NAMALWA (cell line): ENCODE data around the gene GPANK1.

Experiments used
- DNase-seq: peaks from one replicate; pipeline ENCODE4 v3.0.0-alpha.2; 2015; ENCODE audit warnings: low spot score

The GPANK1 gene

DNA sequence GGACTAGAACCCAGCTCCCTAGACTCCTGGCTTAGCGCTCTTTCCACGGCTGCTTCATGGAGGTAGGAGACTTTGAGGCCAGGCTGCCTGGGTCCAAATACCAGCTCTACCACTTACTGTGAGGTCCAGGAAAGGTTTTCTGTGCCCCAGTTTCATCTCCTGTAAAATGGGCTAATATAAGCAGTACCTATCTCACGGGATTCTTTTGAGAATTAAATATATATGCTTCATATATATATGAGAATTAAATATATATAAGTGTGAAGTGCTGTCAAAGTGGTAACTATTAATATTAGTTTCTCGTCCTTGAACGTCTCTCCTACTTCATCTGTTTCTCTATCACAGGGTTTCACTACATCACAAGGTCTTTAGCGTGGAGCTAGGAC, 26.3 kb upstream of the GPANK1 start:
- DNase-seq = no peak

DNA sequence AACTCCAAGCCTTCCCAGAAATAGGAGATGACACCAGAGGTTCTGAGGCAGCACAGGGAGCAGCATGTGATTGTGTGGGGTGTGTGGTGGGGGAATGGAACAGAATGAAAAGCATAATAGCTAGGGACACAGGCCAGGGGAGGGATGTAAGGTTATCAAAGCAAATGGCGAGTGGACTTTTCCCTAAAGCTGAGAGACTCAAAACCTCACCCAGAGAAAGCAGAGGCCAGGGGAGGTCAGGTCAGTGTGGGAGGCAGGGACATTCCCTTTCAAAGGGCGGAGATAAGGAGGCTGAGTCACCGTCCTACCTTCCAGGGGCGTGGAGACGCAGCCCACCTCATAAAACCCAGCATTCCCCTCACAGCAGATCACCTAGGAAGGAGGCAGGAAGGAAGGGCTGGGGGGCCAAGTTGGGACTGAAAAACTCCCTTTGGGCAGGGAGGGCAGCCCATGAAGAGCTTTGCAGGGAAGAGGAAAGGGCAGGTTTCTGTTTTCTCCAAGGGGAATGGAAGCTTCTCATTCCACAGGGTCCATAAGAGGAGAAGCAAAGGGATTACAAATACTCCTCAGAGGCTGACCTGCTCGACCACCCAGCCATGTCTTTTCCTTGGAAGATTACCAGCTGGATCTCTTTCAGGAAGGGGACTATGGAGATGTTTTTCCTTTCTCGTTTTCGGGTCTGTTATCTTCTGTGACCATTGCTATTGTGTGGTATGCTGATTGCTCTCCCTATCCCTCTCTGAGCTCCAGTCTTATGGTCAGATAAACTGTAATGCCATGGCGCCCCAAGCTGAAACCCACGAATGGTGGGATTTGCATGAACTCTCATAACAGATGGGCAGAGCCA, 25.7 kb upstream of the GPANK1 start:
- no peak for DNase-seq

DNA sequence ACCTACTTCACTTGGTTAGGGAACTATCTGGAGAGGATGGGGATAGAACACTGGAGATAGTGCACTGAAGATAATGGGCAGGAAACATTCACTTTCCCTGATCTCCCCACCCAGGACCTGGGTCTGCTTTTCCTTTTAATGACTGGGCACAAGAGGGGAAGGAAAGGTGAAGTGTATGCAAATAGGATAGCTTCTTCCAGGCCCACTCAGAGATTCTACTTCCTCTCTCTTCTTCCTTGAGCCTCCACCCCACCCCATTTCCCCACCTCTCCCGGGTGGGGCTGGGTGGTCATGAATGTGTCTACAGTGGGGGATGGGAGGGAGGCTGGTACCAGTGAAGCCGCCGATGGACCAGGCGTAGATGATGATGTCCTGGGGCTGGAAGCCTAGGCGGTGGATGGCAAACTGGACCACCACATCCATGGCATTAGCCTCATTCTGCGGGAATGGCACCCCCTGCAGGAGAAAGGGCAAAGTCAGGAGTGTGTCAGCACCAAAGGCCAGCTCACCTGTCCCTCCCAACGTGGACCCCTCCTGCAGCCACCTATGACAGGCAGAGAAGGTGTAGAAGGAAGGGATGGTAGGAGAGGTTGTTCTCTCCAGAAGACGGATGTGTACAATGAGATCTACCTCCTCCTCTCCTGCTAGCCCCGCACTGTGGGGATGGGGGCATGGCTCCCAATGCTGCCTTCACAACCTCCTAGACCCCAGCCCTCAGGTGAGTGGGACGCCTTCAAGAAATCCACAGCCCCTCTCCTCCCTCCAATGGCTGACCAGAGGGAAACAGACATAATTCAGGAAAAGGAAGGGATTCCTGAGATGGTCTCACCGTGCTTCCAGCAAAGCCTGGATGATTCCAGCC, 24.7 kb upstream of the GPANK1 start:
- DNase-seq = no peak

DNA sequence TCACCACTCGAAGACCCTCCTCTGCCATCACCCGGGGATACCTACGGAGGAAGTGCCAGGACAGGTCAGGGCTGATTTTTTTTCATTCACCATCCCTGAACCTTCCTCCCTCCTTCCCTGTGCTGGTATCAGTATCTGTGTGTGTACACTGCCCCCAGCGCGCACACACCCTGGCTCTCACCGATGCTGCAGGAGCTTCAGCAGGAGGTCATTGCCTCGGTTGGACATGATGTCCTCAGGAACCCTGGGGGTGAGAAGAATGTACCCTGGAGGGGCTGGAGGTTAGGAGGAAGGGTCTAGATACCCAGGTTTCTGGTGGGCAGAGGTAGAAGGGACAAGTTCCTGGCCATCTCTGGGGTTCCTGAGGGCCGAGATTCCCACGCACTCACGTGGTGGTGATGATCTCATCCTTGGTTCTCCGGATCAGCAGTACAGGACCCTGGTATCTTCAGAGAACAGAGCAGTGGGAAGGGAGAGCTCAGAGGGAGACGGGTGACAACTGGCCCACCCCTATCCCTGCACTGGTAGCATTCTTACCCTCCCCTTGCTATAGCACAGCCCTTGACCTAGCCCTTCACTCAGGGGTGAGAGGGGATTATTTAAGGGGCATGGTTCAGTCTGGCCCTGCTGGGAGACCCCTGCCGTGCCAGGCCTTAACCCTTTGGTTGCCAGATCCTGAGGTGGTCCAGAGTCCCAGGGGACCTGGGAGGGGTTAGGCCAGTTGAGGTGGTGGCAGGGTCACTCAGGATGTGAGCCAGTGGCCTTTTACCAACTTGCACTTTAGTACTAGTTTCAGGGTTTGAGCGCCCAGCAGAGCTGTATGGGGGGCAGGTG, 23.3 kb upstream of the GPANK1 start:
- no peak for DNase-seq

DNA sequence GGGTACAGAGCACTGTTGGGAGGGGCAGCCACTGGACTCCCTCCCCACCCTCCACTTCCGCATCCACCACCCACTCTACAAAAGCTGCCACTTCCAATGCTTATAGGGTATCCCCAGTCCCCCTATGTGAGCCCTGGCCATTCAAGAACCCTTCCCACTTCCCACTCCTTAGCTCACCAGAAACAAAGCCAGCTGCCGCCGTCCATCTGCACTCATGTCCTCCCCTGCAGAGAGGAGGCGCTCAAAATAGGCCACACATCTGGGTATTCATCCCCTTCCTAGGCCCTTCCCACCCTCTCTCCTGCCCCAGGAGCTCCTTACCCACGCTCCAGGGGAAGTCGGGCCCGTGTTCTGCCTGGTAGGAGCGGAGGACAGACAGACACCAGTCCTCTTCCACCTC, 22.5 kb upstream of the GPANK1 start:
- no peak for DNase-seq

DNA sequence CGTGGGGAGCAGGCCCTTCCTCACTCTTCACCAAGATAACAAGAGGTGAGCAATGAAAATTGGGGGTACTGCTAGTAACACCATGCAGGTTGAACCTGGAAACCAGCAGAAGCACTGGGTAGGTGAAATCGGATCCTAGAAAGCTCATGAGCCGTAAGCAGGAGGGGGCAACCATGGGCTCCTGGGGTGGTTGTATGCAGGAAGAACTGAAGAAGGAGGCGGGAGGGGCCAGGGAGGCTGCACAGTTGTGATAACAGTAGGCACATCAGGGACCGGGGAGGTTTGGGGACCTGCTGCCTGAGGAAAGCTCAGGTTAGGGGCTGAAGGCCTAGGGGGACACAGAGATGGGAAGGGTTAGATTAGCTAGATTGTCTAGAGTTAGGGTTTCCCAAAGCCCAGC, 21.7 kb upstream of the GPANK1 start:
- DNase-seq = no peak

DNA sequence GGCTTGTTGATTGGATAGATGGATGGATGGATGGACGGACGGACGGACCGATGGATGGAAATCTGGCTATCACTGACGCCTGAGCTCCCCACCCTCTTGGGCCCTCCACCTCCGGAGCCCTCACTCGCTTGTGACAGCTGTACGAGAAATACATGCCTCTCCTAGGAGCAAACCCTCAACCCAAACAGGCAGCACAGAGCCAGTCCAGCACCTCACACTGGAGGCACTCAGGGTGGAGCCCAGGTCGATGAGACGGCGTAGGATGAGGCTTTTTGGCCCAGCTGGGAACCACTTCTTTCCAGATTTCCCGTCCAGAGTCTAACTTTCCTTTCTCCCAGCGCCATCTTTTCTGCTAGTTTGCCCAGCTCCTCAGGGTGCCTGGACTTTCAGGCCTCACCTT, 18.8 kb upstream of the GPANK1 start:
- no peak for DNase-seq

DNA sequence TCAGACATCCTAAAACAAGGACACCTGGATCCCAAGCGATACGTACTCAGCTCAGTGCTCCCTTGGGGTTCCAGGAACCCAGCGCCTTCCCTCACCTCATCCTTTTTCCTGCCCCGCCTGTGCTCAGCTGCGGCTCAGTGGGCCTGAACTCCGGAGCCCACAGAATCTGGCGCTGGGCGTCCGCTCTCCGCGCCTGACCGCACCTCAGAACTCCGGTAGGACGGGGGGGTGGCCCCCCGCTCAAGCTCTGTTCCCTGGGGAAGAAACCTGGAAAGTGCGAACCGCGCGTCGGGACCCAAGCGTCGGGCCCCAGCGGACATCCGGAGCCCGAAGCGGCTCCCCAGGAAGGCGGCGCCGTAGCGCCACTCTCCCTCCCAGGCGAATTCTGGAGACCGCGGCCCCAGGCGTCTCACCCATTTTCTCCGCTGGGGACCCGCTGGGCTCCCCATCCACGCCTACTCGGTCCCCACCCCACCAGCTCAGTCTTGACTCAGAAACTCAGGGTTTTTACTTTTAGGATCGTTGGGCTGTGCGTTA, 16.4 kb upstream of the GPANK1 start:
- DNase-seq = no peak

DNA sequence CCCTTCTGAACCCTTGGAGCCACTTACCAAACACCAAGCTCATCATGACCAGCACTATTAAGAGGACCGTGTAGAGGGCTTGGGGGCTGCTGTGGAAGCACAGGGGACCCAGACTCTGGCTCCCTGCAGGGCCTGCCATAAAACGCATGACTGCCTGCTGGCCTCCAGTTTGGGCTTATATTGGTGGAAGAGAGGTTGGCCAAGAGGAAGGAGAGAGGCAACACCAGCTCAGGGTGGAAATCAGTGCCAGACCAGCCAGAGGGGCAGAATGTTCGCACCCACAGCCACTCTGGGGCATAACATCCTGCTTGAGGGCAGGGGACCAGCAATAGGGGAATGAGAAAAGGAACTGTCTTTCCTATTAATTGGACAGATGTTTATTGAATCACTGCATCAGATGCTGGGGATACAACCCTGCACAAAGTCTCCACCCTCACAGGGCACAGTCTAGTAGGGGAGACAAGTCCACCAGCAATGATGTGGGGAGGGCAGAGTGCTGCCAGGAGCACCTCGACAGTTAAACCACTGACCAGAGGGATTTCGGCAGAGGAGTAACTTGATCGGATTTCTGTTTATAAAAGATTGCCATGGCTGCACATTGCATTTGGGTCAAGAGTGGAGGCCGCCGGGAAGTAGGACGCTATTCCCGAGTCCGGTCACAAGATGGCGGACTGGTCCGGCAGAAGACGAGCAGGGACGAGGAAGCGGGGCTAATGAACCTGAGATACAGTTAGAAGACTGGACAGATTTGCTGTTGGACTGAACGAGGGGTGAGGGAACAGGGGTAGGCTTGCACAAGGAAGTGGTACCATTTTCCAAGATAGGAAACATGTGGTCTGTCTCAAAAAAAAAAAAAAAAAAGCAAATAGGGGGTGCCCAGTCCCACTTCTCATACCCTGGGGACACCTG, 15.7 kb upstream of the GPANK1 start, which contains the start of gene LY6G5C:
Gene LY6G5C, minus strand, starts transcription at position 842 of the 909 bp plus-strand sequence. Its CDS starts 694 bp downstream, at position 148.
- DNase-seq = peak; percentile 58

DNA sequence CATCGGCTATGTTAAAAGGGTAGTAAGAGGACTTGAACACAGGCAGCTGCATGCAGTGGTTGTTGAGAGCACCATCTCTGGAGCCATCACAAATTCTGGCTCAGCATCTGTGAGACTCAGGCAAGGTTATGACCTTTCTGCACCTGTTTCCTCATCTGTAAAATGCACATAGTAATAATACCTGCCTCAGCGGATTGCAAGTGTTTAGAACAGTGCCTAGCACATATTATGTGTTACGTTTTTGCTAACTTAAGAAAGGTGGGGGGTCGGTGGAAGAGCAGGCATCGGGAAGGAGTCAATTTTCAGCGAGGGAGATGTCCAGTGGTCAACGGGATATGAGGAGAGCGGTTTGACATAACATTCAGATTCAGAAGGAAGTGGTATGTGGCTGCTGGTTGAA, 13.2 kb upstream of the GPANK1 start:
- no peak for DNase-seq

DNA sequence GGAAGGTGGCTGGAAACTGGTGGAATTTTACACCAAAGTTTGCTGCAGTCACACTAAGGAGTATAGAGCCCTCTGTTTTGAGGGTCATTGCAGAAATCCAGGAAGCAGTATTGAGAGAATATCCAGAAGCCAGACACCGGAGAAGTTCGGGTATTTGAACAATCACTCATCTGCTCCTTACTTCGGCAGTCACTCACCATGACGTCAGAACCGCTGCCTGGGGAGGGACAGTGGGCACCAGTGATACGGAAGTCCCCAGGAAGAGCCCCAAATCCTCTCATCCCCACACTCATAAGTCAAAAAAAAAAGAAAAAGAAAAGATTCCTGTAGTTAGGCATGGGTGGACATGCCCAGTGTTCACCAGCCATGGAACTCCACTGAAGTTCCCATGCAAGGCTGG, 12.1 kb upstream of the GPANK1 start:
- no peak for DNase-seq

DNA sequence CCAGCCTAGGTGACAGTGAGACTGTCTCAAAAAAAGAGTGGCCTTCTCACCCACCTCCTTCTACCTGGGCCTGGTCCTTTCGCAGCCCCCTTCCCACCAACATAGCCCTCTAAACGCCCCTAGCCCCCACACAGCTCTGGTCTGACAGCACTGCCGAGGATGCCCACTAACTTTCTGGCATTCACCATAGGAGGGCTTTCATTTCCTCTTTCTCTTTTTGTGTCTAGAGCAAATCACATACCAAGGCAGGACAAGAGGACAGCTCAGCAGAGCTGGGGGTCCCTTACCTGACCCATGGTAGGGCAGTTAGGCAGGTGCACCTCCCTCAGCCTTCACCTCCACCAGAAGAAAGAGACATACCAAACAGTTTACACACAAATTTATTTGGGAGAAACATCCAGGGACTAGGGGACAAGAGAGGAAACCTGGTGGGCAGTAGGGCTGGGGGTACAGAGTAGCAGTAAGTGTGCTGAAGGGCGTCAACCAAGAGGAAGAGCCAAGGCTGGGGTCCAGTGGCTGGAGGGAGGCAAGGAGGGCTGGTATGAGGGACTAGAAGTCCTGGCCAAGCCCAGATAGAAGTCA, 11.6 kb upstream of the GPANK1 start:
- DNase-seq = peak; percentile 29

DNA sequence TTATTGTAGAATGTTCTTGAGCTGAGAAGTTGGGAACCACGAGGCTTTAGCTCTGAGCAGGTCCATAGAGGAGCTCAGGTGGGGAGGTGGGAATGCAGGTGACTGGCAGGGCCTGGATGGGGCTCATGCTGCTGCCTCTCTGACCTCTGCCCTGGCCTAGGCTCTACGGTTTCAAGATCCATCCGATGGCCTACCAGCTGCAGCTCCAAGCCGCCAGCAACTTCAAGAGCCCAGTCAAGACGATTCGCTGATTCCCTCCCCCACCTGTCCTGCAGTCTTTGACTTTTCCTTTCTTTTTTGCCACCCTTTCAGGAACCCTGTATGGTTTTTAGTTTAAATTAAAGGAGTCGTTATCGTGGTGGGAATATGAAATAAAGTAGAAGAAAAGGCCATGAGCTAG, 4.9 kb upstream of the GPANK1 start, which contains the start of gene LY6G5B:
Gene LY6G5B, plus strand, starts transcription at position 301 of the 400 bp plus-strand sequence. CDS start 975 bp downstream, outside the sequence.
- DNase-seq = no peak

DNA sequence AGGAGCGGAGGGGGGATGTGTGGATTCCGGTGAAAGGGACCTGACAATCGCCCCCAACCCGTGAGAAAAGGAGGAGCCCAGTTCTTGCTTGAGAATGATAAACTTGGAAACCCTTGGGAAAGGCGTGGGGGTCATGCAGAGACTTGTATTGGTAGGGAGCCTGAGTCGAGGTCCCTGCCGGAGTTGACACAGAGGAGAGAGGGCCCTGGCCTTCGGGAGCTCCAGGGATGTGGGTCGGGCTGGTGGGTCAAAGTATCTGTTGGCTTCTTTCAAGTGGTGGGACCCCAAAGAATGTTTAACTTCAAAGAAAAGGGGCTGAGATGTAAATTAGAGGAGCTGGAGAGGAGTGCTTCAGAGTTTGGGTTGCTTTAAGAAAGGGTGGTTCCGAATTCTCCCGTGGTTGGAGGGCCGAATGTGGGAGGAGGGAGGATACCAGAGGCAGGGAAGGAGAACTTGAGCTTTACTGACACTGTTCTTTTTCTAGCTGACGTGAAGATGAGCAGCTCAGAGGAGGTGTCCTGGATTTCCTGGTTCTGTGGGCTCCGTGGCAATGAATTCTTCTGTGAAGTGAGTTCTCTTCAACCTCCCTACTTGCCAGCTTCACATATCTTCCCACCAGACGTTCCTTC, 1.7 kb upstream of the GPANK1 start:
- no peak for DNase-seq

DNA sequence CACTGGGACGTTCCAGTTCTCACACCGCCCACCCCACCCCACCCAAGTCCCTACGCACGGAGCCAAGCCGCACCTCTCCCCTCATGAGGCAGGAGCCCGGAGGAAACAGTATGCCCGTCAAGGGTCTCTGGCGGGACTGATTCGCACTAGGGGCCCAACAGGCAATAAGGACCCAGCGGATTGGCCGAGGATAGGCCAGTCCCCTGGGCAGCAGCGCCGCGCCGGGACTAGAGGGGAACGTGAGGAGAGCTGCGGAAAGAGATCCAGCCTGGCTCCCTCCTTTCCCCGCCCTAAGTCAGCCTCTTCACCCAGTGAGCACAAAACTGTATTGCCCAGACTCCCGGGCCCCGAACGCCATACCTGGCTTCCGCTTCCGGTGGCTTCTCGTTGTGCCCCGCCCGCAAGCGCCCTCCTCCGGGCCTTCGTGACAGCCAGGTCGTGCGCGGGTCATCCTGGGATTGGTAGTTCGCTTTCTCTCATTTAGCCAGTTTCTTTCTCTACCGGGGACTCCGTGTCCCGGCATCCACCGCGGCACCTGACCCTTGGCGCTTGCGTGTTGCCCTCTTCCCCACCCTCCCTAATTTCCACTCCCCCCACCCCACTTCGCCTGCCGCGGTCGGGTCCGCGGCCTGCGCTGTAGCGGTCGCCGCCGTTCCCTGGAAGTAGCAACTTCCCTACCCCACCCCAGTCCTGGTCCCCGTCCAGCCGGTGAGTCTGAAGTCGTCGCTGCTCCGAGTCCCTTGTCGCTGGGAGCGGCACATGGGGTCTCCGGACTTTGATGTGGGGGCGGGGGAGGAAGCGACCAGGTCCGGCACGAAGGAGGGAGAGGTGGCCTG, 922 bp upstream of the GPANK1 start, which contains the start of gene CSNK2B:
Gene CSNK2B, plus strand, starts transcription at position 580 of the 836 bp plus-strand sequence. CDS start 752 bp downstream, outside the sequence.
- peak; percentile 99 for DNase-seq

DNA sequence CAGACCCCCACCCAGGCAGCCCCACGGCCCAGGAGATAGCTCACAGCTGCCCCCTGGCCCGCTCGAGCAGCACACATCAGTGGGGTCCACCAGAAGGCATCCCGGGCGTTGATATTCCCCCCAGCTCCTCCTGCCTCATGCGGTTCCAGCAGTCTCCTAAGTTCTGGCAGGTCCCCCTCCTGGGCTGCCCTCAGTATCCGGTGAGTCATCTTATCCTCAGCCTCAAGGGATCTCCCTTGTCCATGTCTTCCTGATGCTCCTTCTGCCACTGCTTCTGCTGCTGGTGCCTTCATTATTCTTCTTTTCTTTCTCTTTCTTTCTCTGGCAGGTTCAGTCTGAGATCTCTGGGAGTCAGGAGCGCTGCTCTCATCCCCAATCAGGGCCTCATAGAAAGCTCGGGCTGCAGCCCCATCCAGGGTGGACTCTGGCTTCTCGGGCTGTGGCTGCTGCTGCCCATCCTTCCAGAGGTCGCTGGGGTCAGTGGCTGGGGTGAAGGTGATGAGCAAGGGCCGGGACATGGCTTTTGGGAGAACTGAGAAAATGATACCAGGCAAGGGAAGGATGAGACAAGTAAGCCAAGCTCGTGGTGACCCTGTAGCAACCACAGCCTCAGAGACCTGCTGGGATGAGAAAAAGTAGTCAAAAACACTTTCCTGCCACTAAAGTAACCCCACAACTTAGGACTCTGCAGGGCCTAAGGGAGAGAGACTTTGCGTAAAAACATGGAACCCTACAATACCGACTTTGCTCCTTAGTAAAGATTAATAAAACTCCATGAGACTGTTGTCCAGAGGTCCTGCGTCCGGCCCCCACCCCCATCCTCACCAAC, 622 bp downstream of the GPANK1 start:
- DNase-seq = peak; percentile 23

DNA sequence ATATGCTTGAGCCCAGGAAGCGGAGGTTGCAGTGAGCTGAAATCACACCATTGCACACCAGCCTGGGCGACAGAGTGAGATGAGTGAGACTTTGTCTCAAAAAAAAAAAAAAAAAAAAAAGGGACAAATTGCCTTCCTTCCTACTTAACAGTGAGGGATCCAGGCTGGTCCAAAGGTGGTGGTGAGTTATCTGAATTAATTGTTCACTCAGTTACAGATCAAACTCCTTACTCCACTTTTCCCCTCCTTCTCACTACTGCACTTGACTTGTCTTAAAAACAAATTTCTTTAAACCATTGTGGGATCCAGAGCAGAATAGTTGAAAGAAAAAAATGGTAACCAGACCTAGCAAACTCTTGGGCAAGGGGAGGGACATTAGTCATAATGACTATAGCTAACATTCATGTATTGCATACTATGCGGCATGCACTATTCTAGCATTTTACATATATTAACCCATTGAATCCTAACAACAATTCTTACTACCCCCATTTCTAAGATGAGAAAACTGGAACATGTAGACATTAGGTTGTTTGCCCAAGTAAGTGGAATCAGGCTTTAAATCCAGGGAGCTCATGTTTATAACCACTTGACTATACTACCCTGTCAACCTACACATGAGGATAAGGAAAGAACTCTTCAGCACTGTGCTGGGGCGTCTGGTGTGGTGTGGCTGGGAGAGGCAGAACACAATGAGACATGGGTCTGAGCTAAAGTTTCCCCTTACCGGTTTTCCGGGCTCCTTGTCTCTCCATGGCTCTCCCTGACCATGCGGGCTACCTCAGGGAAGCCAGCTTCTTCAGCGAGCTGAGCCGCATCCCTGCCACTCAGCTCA, 1.5 kb downstream of the GPANK1 start:
- peak; percentile 24 for DNase-seq
